HG03442 (cell line): ENCODE results near the gene CDH18.

ENCODE experiments used
- ATAC-seq: cut with Tn5 transposase; IDR thresholded peaks from one replicate; pipeline ENCODE4 v1.9.1; 2021; ENCODE audit warnings: mild to moderate bottlenecking, moderate library complexity; ENCODE audit not compliant: unreplicated experiment

Gene CDH18

GRCh38 chr5:19497229-19497815 is 490.7 kb downstream of the CDH18 start:
- no peak for ATAC-seq

DNA sequence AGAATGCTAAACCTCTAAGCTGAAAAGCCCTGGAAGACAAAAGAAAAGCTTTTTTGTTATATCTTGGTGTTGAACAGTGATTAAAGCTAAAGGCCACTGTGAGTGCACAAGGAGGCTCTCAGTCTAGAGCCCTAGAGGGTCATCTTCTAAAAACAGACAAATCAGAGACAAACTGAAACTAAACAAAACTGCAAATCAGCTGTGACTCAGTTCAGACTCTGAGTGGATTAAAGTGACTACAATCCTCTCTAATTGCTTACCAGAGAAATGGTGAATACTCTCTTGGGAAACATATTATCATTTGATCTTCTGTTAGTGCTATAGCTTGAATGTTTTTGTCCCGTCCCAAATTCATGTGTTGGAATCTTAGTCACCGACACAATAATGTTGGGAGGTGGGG is 491.9 kb downstream of the CDH18 start:
- no peak for ATAC-seq

DNA sequence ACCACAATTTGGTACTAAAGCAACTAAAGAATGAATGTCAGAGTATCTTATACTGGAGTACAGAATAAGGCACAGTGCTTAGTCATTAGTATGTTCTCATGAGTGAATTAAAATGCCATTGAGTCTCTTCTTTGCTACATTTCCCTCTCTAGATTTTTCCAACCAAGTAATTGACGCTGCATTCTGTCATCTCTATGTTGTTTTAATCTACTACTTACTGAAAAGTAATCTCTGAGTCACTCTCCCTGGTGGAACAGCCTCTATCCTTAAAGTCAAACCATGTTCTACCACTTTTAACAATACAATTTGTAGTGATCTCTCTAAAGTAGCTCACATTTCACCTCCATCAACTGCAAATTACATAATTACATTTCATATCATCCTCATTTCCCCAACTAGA is 495.1 kb downstream of the CDH18 start:
- no peak for ATAC-seq

DNA sequence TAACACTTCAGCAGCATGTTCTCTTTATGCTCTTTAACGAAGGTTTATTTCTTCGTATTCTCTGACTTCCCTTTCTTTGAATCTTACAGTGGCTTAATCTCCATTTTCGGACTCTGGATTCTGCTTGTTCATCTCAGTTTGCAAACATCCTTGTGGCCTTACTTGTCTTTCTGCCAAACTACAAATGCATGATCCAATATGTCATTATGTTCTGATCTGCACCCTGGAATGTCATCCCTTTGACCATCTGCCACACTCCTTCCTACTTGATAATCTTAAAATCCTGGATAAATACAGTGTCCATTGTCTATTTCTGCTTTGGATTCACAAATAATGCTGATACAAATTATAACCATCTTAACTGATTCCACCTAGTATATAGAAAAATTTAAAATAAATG is 499.2 kb downstream of the CDH18 start:
- no peak for ATAC-seq

GRCh38 chr5:19487480-19487879 is 500.5 kb downstream of the CDH18 start:
- ATAC-seq = no peak

GRCh38 chr5:19479562-19479961 is 508.4 kb downstream of the CDH18 start:
- no peak for ATAC-seq

DNA sequence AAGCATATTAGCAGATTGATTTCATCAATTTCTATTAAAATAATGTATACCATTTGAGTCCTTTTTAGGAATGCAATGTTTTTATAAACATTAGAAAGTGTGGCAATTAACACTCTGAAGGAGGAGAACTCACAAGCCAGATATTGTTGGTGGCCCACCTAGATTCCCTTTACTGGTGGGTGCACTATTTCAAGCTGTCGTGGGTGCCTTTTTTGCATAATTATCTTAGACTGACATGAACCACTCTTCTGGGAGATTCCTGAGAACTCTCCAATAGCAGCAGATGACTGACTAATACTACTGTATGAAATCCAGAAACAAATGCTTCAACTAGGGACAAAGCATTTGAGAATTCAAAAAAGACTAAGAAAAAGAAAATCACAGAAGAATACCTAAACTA is 526.0 kb downstream of the CDH18 start:
- ATAC-seq = no peak

DNA sequence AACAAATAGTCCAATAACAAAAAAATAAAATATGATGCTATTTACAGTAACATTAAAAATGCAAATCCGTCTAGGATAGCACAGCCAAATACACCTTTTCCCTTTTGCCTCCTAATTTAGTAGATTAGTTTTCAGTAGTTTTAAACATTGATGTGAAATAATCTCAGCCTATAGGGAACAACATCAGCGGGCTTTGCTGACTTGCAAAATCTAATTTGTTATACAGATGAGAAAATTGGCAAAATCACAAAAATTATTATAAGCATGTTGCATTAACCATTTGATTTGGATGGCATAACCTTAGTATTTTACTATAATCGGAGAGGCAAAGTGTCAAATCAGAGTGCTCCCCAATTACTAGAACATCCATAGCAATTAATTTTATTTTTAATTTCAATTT is 563.5 kb downstream of the CDH18 start:
- ATAC-seq = no peak
